Neural crest cell (in vitro differentiated cells): ENCODE data around the gene GCNT4. TPM values are rescaled to one million over a fixed set of nuclear protein-coding genes. Genes with fewer than 3 reads are reported as not detected.

Experiments
- DNase-seq: peaks from one replicate; pipeline ENCODE4 v3.0.0; 2021; ENCODE audit warnings: low read depth, mixed read lengths, low spot score
- H3K27ac Mint-ChIP-seq: one replicate; pipeline ENCODE4 v1.8.0; 2021; ENCODE audit warnings: mild to moderate bottlenecking, mixed read lengths; ENCODE audit not compliant: unreplicated experiment
- H3K27me3 Mint-ChIP-seq: 2 replicates; pipeline ENCODE4 v1.8.0; 2021; ENCODE audit warnings: low read depth, mild to moderate bottlenecking, mixed read lengths
- H3K36me3 Mint-ChIP-seq: 2 replicates; pipeline ENCODE4 v1.8.0; 2021; ENCODE audit warnings: low read depth, mild to moderate bottlenecking, mixed read lengths
- H3K4me1 Mint-ChIP-seq: 2 replicates; pipeline ENCODE4 v1.8.0; 2021; ENCODE audit warnings: mixed read lengths
- H3K4me3 Mint-ChIP-seq: one replicate; pipeline ENCODE4 v1.8.0; 2021; ENCODE audit warnings: mild to moderate bottlenecking, mixed read lengths
- H3K9me3 Mint-ChIP-seq: 2 replicates; pipeline ENCODE4 v1.8.0; 2021; ENCODE audit warnings: mixed read lengths
- total RNA-seq: library from RNA; stranded (reverse); gene quantifications from 2 replicates; pipeline ENCODE4 v1.2.1, GENCODE V29; 2021
- TF ChIP-seq, protein P1 (sequence below): fragments of 200-600 bp; sonication (generic); conservative IDR thresholded peaks from 2 replicates; pipeline ENCODE4 v1.5.0; 2021; ENCODE audit warnings: antibody characterized with exemption, mild to moderate bottlenecking

The GCNT4 gene
- total RNA-seq, 1 donor from 2014 or later, result 0.56 TPM

DNA sequence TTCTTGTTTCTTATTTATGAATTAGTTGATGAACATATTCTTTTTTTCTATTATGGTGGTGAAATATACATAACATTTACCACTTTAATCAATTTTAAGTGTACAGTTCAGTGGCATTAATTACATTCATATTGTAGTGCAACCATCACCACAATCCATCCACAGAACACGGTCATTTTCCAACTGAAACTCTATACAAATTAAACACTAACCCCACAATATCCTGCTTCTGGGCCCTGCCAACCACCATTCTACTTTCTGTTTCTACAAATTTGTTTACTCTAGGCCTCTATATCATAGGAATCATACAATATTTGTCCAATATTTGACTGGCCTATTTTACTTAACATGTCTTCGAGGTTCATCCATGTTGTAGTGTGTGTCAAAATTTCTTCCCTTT is 7.3 kb downstream of the GCNT4 start:
- Mint-ChIP-seq H3K4me3 (no peak overlapping the region), H3K4me1 (peaks cover under 1% of the 10 kb centered on the region), H3K27ac (no peak overlapping the region), H3K9me3 (no peaks in the 10 kb centered on the region), H3K27me3 (no peaks in the 10 kb centered on the region), H3K36me3 (no peaks in the 10 kb centered on the region)
- no peak for DNase-seq
- TF ChIP-seq, protein P1, sequence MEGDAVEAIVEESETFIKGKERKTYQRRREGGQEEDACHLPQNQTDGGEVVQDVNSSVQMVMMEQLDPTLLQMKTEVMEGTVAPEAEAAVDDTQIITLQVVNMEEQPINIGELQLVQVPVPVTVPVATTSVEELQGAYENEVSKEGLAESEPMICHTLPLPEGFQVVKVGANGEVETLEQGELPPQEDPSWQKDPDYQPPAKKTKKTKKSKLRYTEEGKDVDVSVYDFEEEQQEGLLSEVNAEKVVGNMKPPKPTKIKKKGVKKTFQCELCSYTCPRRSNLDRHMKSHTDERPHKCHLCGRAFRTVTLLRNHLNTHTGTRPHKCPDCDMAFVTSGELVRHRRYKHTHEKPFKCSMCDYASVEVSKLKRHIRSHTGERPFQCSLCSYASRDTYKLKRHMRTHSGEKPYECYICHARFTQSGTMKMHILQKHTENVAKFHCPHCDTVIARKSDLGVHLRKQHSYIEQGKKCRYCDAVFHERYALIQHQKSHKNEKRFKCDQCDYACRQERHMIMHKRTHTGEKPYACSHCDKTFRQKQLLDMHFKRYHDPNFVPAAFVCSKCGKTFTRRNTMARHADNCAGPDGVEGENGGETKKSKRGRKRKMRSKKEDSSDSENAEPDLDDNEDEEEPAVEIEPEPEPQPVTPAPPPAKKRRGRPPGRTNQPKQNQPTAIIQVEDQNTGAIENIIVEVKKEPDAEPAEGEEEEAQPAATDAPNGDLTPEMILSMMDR, result no peak

DNA sequence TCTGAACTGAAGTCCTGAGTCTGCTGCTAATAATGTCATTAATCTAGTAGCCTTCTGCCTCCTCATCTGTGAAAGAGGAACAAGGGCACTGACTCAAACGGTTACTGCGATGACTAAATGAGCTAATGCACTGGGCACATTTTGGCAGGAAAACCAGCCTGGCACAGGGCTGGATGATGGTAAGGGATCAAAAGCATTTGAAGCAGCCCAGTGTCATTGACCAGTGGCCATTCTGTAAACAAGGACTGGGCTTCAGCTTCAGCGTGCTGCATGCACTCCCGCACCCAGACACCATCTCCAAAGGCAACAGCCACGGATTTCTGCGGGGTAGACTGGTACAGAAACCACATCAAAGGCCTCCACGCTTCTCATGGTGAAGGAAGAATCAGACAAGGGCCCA is 8.0 kb downstream of the GCNT4 start:
- Mint-ChIP-seq H3K27ac (no peak overlapping the region), H3K9me3 (peaks cover 2% of the 10 kb centered on the region), H3K4me3 (no peak overlapping the region), H3K36me3 (no peaks in the 10 kb centered on the region), H3K27me3 (no peaks in the 10 kb centered on the region), H3K4me1 (no peaks in the 10 kb centered on the region)
- DNase-seq, result no peak
- TF ChIP-seq, protein P1, result no peak

DNA sequence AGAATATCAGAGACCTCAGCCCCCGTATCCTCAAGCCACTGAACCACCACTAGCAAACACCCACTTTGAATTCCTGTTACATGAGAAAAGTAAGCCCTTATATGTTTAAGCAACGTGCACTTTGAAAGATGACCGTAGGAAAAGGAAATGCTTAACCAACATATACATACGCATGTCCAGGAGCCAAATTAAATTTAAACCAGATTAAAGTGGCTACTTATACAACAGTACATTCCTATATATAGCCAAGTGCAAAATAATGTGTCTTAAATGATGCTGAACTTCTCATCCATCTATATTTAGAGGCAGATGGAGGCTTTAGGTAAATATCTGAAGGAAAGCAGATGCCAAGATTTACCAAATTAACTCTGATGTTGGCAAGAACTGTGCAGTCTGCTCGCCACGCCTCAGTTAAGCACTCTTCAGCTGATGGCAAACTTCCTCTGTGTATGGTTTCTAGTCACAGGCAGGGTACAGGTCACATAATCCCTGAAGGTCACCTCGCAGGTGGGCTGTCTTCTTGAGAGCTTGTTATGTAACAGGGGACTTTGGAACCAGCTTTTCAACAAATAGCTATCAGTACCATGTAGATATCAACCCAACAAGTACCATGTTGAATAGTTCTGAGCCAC is 8.6 kb downstream of the GCNT4 start:
- TF ChIP-seq, protein P1, result no peak
- peaks cover 2% of the 10 kb centered on the region for H3K9me3 Mint-ChIP-seq
- H3K27me3 Mint-ChIP-seq, result no peaks in the 10 kb centered on the region
- no peak for DNase-seq
- H3K4me1 Mint-ChIP-seq, result no peaks in the 10 kb centered on the region
- H3K4me3 Mint-ChIP-seq, result no peak overlapping the region
- no peak overlapping the region for H3K27ac Mint-ChIP-seq
- H3K36me3 Mint-ChIP-seq, result no peaks in the 10 kb centered on the region

DNA sequence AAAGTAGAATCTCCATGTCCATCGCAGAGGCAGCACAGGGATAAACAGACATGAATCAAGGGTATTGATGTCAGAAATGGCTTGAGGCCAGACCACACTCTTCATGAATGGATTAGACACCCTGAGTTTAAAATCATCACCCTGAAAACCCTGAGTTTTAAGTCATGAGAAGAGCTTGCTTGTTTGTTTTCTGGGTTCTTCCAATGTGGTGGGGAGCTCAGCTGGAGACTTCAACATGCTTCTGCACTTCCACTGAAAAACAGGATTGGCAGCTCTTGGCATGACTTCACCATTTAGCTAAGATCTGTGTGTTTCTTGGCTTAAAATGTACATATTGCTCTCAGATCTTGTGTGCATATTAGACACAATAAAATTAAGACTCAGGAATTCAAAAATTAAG is 9.8 kb downstream of the GCNT4 start:
- Mint-ChIP-seq H3K4me3 (no peak overlapping the region), H3K36me3 (no peaks in the 10 kb centered on the region), H3K27ac (no peak overlapping the region)

DNA sequence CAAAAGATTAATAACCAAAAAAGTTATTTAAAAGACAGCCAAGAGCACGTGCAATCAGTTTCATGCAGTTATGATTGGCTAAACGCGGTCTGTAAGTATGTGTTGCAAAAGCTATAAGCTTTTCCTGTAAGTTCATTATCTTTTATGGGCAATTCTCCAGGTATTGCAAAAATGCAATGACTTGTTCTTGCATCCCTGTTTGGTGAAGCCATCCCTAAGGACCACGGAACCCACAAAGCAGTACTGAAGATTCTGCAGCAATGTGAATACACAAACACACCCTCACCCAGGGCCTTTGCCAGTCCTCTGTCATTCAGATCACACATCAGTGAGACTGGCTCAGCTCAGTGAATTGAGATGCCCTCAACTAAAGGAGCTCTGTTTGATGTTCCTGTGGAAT is 11.4 kb downstream of the GCNT4 start:
- TF ChIP-seq, protein P1, result no peak
- Mint-ChIP-seq H3K4me3 (no peak overlapping the region), H3K4me1 (no peaks in the 10 kb centered on the region), H3K27me3 (no peaks in the 10 kb centered on the region), H3K9me3 (peaks cover 2% of the 10 kb centered on the region), H3K36me3 (no peaks in the 10 kb centered on the region), H3K27ac (no peak overlapping the region)
- DNase-seq, result no peak

More for the DNA sequence above, 9.8 kb downstream of the GCNT4 start:
- no peaks in the 10 kb centered on the region for H3K4me1 Mint-ChIP-seq
- TF ChIP-seq, protein P1, result no peak
- H3K27me3 Mint-ChIP-seq, result no peaks in the 10 kb centered on the region
- H3K9me3 Mint-ChIP-seq, result peaks cover 2% of the 10 kb centered on the region
- no peak for DNase-seq

DNA sequence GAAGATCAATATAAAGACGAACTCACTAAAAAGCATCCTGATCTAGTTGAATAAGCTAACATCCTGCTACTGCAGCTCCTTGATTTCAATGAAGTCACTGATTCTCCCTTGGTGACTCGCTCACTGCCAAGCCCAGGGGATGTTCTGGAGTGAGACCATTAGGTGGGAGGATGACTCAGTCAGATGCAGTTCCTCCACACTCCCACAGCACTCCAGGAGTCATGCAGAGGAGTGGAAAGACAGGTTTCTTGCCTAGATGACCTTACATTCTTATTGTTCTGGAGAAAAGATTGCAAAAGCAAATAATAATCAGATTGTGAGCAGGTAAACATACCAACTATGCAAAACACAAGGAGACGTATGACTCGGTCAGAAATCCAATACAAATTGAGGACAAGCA is 15.3 kb downstream of the GCNT4 start:
- Mint-ChIP-seq H3K27me3 (no peaks in the 10 kb centered on the region), H3K9me3 (peaks cover 2% of the 10 kb centered on the region), H3K4me3 (no peak overlapping the region), H3K27ac (no peak overlapping the region), H3K4me1 (no peaks in the 10 kb centered on the region), H3K36me3 (no peaks in the 10 kb centered on the region)
- TF ChIP-seq, protein P1, result no peak
- DNase-seq, result no peak
